ENCODE data around the gene FRMD4B. TPM values are rescaled to one million over a fixed set of nuclear protein-coding genes. Genes with fewer than 3 reads are reported as not detected.

The FRMD4B gene
- total and polyA plus RNA-seq, 9 donors = 4.2 to 42.0 (median 16.3) TPM

DNA sequence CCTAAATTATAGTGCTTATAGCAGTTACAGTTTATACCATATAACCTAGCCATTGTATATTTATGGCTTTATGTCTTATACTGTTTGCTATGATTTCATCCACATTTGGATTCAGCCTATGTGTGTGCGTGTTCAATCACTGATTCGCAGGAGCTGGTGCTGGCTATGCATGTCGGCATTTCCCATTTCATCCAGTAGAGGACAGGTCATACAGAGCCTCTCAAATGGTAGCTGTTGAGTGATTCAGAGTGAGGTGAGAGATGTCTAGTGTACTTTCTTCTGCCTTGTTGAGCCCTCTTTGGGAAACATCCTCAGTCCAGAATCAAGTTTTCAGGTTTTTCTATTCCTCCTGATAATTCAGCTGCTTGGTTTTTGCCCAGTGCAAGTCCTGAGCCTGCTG lies 76.1 kb downstream of the FRMD4B start:
- H3K9me3 ChIP-seq = no peaks in the 10 kb centered on the region
- no peaks in the 10 kb centered on the region for H3K36me3 ChIP-seq
- intact Hi-C loops (cut with DNase I) = loop anchor here in 2 of 4 donors (5.0 to 10.0 kb wide), 2 partner anchors 145 to 148 kb away; no protein-coding TSS in a partner anchor
- no peak for DNase-seq
- no peak overlapping the region for H3K27ac ChIP-seq
- WGBS, 3 donors = 66 to 76% (median 70%) methylated on average over 3 of the region's 3 CpGs
- H3K4me1 ChIP-seq (ENCODE audit: insufficient read depth) = no peaks in the 10 kb centered on the region
- no peak overlapping the region for H3K4me3 ChIP-seq
- TF ChIP-seq POLR2A (IDR thresholded peaks at IDR 0.05) (no peak), CTCF (IDR thresholded peaks at IDR 0.05) (peak in 1 of 3 donors; percentile 50)
- no peaks in the 10 kb centered on the region for H3K27me3 ChIP-seq

DNA sequence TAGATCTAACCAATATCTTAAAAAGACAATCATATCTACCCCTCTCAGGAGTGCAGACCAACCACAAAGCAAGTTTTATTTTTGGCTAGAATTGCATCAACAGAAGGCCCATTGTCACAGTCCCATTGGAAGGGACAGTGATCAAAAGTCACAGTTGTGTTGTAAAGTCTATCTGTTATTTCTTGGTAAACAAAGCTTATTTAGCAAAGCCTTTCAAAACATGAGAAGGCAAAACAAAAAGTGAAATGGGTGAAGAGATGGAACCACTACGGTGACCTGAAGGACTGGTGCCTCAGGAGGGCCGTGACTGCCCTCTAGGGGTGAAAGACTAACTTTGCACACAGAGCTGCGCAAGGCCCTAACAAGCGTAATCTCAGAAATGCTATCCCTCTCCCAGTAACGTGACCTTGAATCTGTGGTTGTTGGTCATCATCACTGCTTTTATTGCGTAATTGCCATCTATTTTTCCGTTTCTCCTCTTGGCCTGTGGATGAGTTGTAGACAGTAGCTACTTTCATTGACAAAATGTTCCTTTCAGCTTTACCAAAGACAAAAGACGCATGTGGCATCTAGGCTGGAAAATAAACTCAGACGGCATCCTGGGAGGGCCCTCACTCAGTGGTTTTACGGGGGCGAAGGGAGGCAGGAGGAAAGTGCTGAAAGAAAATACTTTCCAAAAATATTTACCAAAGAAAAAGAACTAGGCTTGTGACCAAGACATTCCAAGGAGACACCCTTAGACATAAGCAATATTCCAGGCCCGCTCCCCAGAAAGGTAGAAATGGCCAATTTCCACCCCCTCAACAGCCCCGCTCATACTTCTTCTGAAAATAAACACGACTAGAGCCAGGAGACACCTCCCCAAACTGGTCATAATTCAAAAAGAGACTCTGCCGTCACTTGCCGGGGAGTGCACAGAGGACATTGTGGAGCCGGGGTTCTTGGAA lies 79.4 kb downstream of the FRMD4B start:
- TF ChIP-seq POLR2A (IDR thresholded peaks at IDR 0.05) = no peak
- TF ChIP-seq EP300 (IDR thresholded peaks at IDR 0.05) = no peak
- peak; percentile 84 to 94 (median 92) for TF ChIP-seq CTCF (IDR thresholded peaks at IDR 0.05)
- 4 to 10% (median 7%) methylated on average over 17 of the region's 17 CpGs for WGBS, 3 donors
- Histone ChIP-seq H3K36me3 (no peaks in the 10 kb centered on the region), H3K27ac (peak overlapping the region; percentile 54 to 87), H3K4me3 (peak overlapping the region; percentile 10), H3K4me1 (ENCODE audit: insufficient read depth) (no peaks in the 10 kb centered on the region), H3K9me3 (no peaks in the 10 kb centered on the region), H3K27me3 (no peaks in the 10 kb centered on the region)
- DNase-seq = peak; percentile 76 to 87 (median 79)
- intact Hi-C loops (cut with DNase I) = loop anchor here in 2 of 4 donors (5.0 to 10.0 kb wide), 2 partner anchors 142 to 144 kb away; no protein-coding TSS in a partner anchor

DNA sequence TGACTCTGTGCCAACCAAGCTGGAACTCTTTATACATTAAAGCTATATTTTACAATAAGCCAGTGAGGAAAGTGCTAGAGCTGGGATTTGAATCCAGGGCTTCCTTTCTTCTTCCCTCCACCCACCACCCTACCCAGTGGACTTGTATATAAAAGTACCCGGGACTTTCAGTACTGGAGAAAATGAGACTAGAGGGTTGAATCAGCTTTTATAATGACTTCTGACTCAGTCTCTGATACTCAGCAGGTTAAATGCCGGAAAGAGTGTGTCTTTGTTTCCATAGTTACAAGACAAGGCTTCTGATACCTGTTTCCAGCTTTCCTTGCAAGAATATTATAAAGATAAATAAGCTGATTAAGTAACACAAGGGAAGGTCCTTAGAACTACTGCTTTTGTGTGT lies 80.9 kb downstream of the FRMD4B start:
- H3K36me3 ChIP-seq = no peaks in the 10 kb centered on the region
- no peaks in the 10 kb centered on the region for H3K9me3 ChIP-seq
- peak overlapping the region in 1 of 2 donors; percentile 58 for H3K27ac ChIP-seq
- WGBS, 3 donors = 70 to 83% (median 73%) methylated on average over 2 of the region's 2 CpGs
- DNase-seq = no peak
- H3K4me1 ChIP-seq (ENCODE audit: insufficient read depth) = no peaks in the 10 kb centered on the region
- no peaks in the 10 kb centered on the region for H3K27me3 ChIP-seq
- intact Hi-C loops (cut with DNase I) = loop anchor here in 2 of 4 donors (5.0 to 10.0 kb wide), 2 partner anchors 140 to 143 kb away; no protein-coding TSS in a partner anchor
- H3K4me3 ChIP-seq = no peak overlapping the region
- TF ChIP-seq CTCF (IDR thresholded peaks at IDR 0.05) (no peak), EP300 (IDR thresholded peaks at IDR 0.05) (no peak), POLR2A (IDR thresholded peaks at IDR 0.05) (no peak)

- TF ChIP-seq EP300 (IDR thresholded peaks at IDR 0.05) (no peak), POLR2A (IDR thresholded peaks at IDR 0.05) (no peak)
- Histone ChIP-seq H3K4me3 (no peak overlapping the region), H3K36me3 (no peaks in the 10 kb centered on the region), H3K9me3 (no peaks in the 10 kb centered on the region), H3K27ac (no peak overlapping the region), H3K27me3 (no peaks in the 10 kb centered on the region), H3K4me1 (ENCODE audit: insufficient read depth) (no peaks in the 10 kb centered on the region)
- DNase-seq = no peak
- intact Hi-C loops (cut with DNase I) = loop anchor here in 1 of 4 donors (10.0 kb wide), 1 partner anchor 140 kb away; no protein-coding TSS in a partner anchor
- WGBS, 3 donors = 92 to 95% (median 93%) methylated on average over 6 of the region's 6 CpGs
Observed at GRCh38 chr3:69304396-69304795, 81.5 kb downstream of the FRMD4B start.

Measured in ovary (tissue), 9 donors.